Non-pigmented ciliary epithelial cell (primary cell): Measurements from ENCODE around the gene LAMA4.
"Not testable (repeated sequence)": the region's sequence is repeated elsewhere in the genome, so short reads cannot be mapped to it uniquely, and the experiment has no call there.

Experiments
- DNase-seq: peaks from one replicate; pipeline ENCODE4 v3.0.0-alpha.2; 2010; ENCODE audit warnings: low read depth

The LAMA4 gene

GRCh38 chr6:112209131-112209530, 45.2 kb downstream of the LAMA4 start:
- no peak for DNase-seq

GRCh38 chr6:112207776-112208175, 46.6 kb downstream of the LAMA4 start:
- no peak for DNase-seq

DNA sequence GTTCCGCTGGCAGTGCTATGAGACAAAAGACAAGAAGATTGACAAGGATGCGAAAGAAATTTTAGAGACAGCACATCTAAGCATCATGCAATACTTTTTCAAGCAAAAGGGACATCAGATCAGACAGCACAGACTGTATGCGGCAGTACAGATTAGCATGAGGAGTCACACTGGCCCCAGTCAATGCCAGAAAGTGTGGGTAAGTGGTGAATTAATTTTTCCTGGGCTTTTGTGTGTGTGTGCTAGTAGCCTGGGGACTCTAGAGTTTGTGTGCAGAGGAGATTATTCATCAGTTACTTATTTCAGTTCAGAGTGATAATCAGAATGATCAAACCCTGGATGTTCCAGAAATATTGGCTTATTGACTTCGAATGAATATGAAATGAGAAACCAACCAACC, 47.2 kb downstream of the LAMA4 start:
- no peak for DNase-seq

DNA sequence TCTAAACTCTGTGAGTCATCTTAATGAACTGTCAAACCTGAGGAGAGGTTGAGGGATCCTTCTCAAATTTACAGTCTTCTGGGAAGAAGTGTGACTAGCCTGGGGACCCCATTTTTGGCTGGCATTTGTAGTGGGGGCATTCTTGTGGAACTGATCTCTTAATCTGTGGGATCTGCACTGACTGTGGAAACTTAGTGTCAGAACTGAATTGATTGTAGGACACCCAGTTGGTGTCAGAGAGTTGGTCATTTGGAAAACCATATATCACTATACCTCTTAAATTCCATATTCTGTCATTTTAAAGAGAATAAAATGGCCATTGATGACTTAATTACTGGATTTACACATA, 48.3 kb downstream of the LAMA4 start:
- no peak for DNase-seq

DNA sequence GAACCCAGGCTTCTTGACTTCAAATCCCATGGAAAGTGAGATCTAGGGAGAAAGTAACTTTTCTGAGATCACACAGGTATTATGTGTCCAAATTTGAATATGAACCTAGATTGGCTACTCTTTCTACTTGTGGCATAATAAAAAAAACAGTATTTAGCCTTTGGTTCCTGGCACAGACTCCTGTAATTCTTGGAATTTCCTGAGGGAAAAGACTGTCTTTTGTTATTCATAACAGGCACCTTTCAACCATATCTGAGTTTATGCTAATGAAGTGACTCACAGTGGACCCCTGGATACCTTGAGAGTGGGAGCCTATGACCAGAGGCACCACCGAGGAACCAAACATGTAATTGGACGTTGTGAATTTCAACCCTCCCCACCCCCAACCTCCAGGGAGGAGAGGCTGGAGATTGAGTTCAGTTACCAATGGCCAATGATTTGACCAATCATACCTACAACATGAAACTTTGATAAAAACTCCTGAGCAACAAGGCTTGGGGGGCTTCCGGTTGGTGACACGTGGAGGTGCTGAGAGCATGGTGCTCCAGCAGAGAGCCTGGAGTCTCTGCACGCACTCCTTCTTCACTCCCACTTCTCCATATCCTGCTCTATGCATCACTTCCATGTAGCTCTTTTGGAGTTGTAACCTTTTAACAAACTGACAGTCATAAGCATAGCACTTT, 48.8 kb downstream of the LAMA4 start:
- DNase-seq = no peak

DNA sequence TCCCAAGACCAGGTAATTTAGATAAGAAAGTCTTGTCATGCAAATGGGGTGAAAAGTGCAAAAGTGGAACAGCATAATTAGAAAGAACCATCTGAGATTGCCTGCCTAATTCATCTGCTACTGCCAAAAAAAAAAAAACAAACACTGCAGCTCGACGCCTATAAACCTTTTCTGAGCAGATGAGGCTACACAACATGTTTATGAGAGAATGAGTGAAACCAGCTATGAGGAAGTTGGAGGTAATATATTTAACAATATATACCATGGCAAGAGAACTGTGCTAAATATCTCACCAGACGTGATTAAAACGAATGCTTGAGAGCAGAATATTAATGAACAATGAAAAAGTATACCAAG, 50.0 kb downstream of the LAMA4 start:
- no peak for DNase-seq

GRCh38 chr6:112203577-112204349, 50.6 kb downstream of the LAMA4 start:
- DNase-seq = no peak

- DNase-seq = no peak
Measured at GRCh38 chr6:112202639-112203341, 51.6 kb downstream of the LAMA4 start.

DNA sequence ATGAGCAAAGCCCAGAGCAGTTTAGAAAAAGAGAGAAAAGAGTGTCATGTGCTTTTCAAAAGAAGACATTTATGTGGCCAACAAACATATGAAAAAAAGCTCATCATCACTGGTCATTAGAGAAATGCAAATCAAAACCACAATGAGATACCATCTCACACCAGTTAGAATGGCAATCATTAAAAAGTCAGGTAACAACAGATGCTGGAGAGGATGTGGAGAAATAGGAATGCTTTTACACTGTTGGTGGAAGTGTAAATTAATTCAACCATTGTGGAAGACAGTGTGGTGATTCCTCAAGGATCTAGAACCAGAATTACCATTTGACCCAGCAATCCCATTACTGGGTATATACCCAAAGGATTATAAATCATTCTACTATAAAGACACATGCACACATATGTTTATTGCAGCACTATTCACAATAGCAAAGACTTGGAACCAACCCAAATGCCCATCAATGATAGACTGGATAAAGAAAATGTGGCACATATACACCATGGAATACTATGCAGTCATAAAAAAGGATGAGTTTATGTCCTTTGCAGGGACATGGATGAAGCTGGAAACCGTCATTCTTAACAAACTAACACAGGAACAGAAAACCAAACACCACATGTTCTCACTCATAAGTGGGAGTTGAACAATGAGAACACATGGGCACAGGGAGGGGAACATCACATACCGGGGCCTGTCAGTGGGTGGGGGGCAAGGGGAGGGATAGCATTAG, 54.0 kb downstream of the LAMA4 start:
- DNase-seq = not testable (repeated sequence)

- no peak for DNase-seq
Measured at GRCh38 chr6:112199001-112199403, 55.4 kb downstream of the LAMA4 start.

DNA sequence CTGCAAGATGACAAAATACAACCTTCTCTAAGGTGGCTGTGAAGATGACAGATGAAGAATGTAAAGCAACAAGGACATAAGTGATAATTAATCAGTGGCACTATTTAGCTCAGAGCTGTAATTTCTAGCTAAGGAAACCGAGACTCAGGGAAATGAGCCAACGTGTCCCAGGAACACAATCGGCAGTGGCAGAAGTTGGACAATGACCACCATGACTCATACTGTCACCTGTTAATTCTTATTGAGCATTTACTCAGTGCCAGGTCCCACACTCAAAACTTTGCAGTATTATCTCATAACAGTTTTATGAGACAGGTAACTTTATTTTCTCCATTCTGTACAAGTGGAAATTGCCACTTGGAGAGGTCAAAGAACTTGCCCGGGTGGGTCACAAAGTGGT, 55.8 kb downstream of the LAMA4 start:
- DNase-seq = no peak

- no peak for DNase-seq
Measured at GRCh38 chr6:112197636-112198035, 56.7 kb downstream of the LAMA4 start.

DNA sequence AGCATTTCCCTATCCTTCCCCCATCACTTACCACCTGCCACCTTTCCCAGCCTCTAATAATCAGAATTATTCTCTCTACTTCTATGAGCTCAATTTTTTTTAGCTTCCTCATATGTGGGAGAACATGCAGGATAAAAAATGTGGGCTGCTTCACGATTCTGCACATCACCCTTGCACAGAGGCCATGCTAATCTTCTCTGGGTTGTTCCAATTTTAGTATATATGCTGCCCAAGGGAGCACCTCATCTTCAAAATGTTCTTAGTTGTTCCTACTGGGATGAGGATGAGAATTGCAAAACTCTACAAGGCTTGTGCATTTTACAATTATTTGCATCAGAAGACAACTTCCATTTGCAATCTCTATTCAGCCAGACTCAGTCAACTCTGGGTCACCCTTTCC, 58.1 kb downstream of the LAMA4 start:
- no peak for DNase-seq

GRCh38 chr6:112195166-112195565, 59.2 kb downstream of the LAMA4 start:
- DNase-seq = no peak

GRCh38 chr6:112194511-112194910, 59.9 kb downstream of the LAMA4 start:
- DNase-seq = no peak

GRCh38 chr6:112193535-112194051, 60.8 kb downstream of the LAMA4 start:
- DNase-seq = no peak

DNA sequence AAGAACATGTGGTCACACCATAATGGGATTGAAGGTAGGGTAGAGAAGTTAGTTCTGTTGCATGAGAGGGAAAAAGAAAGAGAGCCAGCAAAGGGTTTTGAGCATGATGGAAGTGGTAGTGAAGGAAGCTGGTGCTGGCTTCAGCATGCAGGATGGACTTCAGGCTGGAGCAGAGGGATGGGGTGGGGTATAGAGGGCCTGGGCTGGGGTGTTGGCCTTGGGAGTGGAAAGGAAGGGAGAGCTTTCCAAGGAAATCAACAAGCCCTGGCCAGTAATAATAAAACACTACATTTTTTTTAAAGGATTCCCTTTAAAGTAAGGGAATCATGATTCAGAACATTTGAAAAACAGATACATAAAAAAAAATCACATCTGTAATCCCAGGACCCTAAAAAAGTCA, 61.2 kb downstream of the LAMA4 start:
- no peak for DNase-seq

DNA sequence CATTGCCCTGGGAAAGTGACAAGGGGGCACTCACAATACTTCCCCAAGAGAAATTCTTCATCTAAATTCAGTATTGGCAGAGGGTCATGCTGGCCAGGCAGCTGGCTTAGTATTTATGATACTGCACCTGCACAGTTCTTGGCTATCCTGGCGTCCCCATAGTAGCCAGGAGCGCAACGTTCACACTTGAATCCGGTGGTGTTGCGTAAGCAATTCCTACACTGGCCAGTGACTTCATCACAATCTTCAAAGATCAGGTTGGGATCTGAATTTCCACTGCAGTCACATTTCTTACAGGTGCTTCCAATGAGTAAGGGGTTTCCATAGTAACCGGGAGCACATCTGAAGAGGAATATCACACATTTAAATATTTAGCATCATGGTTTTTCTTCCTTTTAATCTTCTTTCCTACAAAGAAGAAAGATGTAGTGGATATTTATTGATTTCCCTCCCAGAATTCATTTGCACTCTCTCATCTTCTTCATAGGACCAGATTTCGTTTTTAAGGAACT, 62.8 kb downstream of the LAMA4 start:
- DNase-seq = no peak

- no peak for DNase-seq
Measured at GRCh38 chr6:112190164-112190563, 64.2 kb downstream of the LAMA4 start.

- no peak for DNase-seq
Measured at GRCh38 chr6:112189494-112189893, 64.9 kb downstream of the LAMA4 start.

- DNase-seq = peak; percentile 63
Measured at GRCh38 chr6:112188906-112189305, 65.5 kb downstream of the LAMA4 start.

- no peak for DNase-seq
Measured at GRCh38 chr6:112187736-112188135, 66.6 kb downstream of the LAMA4 start.
